ENCODE results near the gene ID4.

- TF ChIP-seq, protein P1, sequence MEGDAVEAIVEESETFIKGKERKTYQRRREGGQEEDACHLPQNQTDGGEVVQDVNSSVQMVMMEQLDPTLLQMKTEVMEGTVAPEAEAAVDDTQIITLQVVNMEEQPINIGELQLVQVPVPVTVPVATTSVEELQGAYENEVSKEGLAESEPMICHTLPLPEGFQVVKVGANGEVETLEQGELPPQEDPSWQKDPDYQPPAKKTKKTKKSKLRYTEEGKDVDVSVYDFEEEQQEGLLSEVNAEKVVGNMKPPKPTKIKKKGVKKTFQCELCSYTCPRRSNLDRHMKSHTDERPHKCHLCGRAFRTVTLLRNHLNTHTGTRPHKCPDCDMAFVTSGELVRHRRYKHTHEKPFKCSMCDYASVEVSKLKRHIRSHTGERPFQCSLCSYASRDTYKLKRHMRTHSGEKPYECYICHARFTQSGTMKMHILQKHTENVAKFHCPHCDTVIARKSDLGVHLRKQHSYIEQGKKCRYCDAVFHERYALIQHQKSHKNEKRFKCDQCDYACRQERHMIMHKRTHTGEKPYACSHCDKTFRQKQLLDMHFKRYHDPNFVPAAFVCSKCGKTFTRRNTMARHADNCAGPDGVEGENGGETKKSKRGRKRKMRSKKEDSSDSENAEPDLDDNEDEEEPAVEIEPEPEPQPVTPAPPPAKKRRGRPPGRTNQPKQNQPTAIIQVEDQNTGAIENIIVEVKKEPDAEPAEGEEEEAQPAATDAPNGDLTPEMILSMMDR (conservative IDR thresholded peaks at IDR 0.05 in 1 of 2, IDR thresholded peaks at IDR 0.05 in 1 of 2; ENCODE audit: extremely low read depth in 1 of 2, insufficient read depth in 1 of 2, low read depth in 1 of 2, low read length in 2 of 2), result no peak
- no peak for TF ChIP-seq EZH2 (IDR thresholded peaks at IDR 0.05; ENCODE audit: borderline replicate concordance, low read length)
Observed at GRCh38 chr6:19802656-19803055, 34.5 kb upstream of the ID4 start.

Measured in mammary epithelial cell (primary cell).